GM12878 (cell line): ENCODE data around the gene RIIAD1. TPM values are rescaled to one million over a fixed set of nuclear protein-coding genes. Genes with fewer than 3 reads are reported as not detected.

Experiments
- ATAC-seq: fragments of 200-7000 bp; cut with Tn5 transposase; 3 replicates; pipeline ENCODE4 v1.9.1; 2020; ENCODE audit warnings: mild to moderate bottlenecking, moderate library complexity
- BruUV-seq: library from RNA; stranded (reverse); fragments of 400-500 nt; replicated peaks from 2 replicates; lab custom pipeline; 2021; lab: Mats Ljungman, UMichigan
- CTCF ChIA-PET: fragments of 300-600 bp; sonication (Branson Sonifier 250); formaldehyde crosslinking; extraction: SDS; loops from one replicate; lab custom pipeline; 2021; ENCODE audit warnings: inconsistent platforms; lab: Yijun Ruan, JAX
- POLR2A ChIA-PET: fragments of 350-600 bp; formaldehyde crosslinking; extraction: SDS; loops from one replicate; lab custom pipeline; 2021; ENCODE audit warnings: inconsistent platforms; lab: Charles Lee
- RAD21 ChIA-PET: fragments of 300-600 bp; sonication (Branson Sonifier 250); formaldehyde crosslinking; loops from one replicate; lab custom pipeline; 2023; ENCODE audit warnings: antibody characterized with exemption; ENCODE audit not compliant: unreplicated experiment; lab: Charles Lee
- SMC1A ChIA-PET: fragments of 300-600 bp; sonication (Branson Sonifier 250); formaldehyde crosslinking; loops from one replicate; lab custom pipeline; 2023; ENCODE audit not compliant: unreplicated experiment, uncharacterized antibody; lab: Charles Lee
- DNase-seq: peaks from one replicate; pipeline ENCODE4 v3.0.0-alpha.2; 2011; ENCODE audit warnings: low read depth, low spot score
- FAIRE-seq: peaks from 3 replicates; lab custom pipeline; 2011; peaks lifted over from hg19 to GRCh38; lab: Jason Lieb, UNC
- H2AFZ ChIP-seq: 2 replicates; pipeline ENCODE4 v1.6.0; 2011; ENCODE audit warnings: low read depth, low read length, control low read depth; ENCODE audit not compliant: control insufficient read depth
- H3K27ac ChIP-seq: 2 replicates; pipeline ENCODE4 v1.5.1; 2011; ENCODE audit warnings: control low read depth; ENCODE audit not compliant: control insufficient read depth, insufficient read depth
- H3K27me3 ChIP-seq, 2 experiments: replicated peaks in 1 of 2; 2 replicates each; pipeline versions ENCODE4 v1.6.0 to v1.6.1; 2011; ENCODE audit warnings: low read length in 1 of 2; ENCODE audit not compliant: control insufficient read depth in 2 of 2, insufficient read depth in 2 of 2
- H3K36me3 ChIP-seq, 2 experiments: 2 replicates each; pipeline ENCODE4 v1.5.1; 2011; ENCODE audit warnings: low read length in 1 of 2; ENCODE audit not compliant: control insufficient read depth in 2 of 2, insufficient read depth in 2 of 2
- H3K4me1 ChIP-seq: 2 replicates; pipeline ENCODE4 v1.6.1; 2011; ENCODE audit warnings: mild to moderate bottlenecking, low read length, moderate library complexity, mixed read lengths; ENCODE audit not compliant: control insufficient read depth, insufficient read depth
- H3K4me2 ChIP-seq: 2 replicates; pipeline ENCODE4 v1.6.0; 2011; ENCODE audit warnings: control low read depth; ENCODE audit not compliant: control insufficient read depth, insufficient read depth
- H3K4me3 ChIP-seq: fragments of 200-600 bp; sonication (generic); 2 replicates; pipeline ENCODE4 v1.5.1; 2016
- H3K79me2 ChIP-seq: 2 replicates; pipeline ENCODE4 v1.6.0; 2011; ENCODE audit warnings: low read length; ENCODE audit not compliant: control insufficient read depth, insufficient read depth
- H3K9ac ChIP-seq: 2 replicates; pipeline ENCODE4 v1.8.0; 2011; ENCODE audit warnings: low read length, control low read depth, mixed read lengths; ENCODE audit not compliant: control insufficient read depth, insufficient read depth
- H3K9me3 ChIP-seq: replicated peaks from 3 replicates; pipeline ENCODE4 v1.5.1; 2011; ENCODE audit warnings: mild to moderate bottlenecking, low read length; ENCODE audit not compliant: control insufficient read depth, insufficient read depth
- H4K20me1 ChIP-seq: 2 replicates; pipeline ENCODE4 v1.6.0; 2011; ENCODE audit not compliant: control insufficient read depth, insufficient read depth
- ASH2L ChIP-seq: fragments of 300-600, 200-600 bp; sonication (generic); IDR thresholded peaks from 2 replicates; pipeline ENCODE4 v1.6.1; 2017; ENCODE audit warnings: low read depth, mild to moderate bottlenecking, borderline replicate concordance
- EZH2 ChIP-seq: IDR thresholded peaks from 2 replicates; pipeline ENCODE4 v1.6.1; 2012; ENCODE audit warnings: low read depth, mild to moderate bottlenecking, control low read depth, inconsistent platforms, low read length, borderline replicate concordance; ENCODE audit not compliant: control insufficient read depth
- IRF5 ChIP-seq: fragments of 450-650 bp; IDR thresholded peaks from 2 replicates; pipeline ENCODE4 v1.6.1; 2017; ENCODE audit warnings: borderline replicate concordance
- NRF1 ChIP-seq: conservative IDR thresholded peaks from 2 replicates; pipeline ENCODE4 v1.6.1; 2011; ENCODE audit warnings: mild to moderate bottlenecking, low read depth, low read length, improper control_type of control experiment
- POU2F2 ChIP-seq: IDR thresholded peaks from 3 replicates; pipeline ENCODE4 v1.6.1; 2011; ENCODE audit warnings: low read depth, mild to moderate bottlenecking, low read length, borderline replicate concordance
- ZNF622 ChIP-seq: fragments of 450-650 bp; IDR thresholded peaks from 2 replicates; pipeline ENCODE4 v1.6.1; 2017; ENCODE audit warnings: mild to moderate bottlenecking, inconsistent platforms
- WGBS: methylation state at CpG from one replicate; pipeline ENCODE4 v1.1.6; 2016; ENCODE audit warnings: low lambda C conversion rate; ENCODE audit not compliant: insufficient replicate concordance, insufficient coverage; ENCODE audit errors: missing lambda C conversion rate; 5-methylcytosine and 5-hydroxymethylcytosine counted together
- in situ Hi-C: fragments of 300-500 bp; cut with MboI; formaldehyde crosslinking; loops from 9 replicates; pipeline ENCODE4 v1.14.3; 2018; ENCODE audit warnings: mixed read lengths
- intact Hi-C: fragments of 100-400 bp; cut with micrococcal nuclease; formaldehyde crosslinking; loops from one replicate; pipeline ENCODE4 v1.14.2; 2022; ENCODE audit not compliant: unreplicated experiment
- polyA plus RNA-seq, 11 experiments: library from polyadenylated mRNA; depleted of rRNA in 4 of 11; unstranded in 6 of 11; stranded (reverse) in 5 of 11; fragments of >200 nt; fragmentation: Nextera tagmentation in 4 of 11; fragmentation: Illumina TruSeq in 1 of 11; extraction: Ambion mirVana in 4 of 11; extraction: Trizol in 1 of 11; gene quantifications; 1 replicate in 1 of 11; 2 replicates in 10 of 11; pipeline versions ENCODE4 v1.2.1 to v1.2.3, GENCODE V29; 2011 to 2016; ENCODE audit warnings: inconsistent platforms in 2 of 11, missing spikeins in 2 of 11, low read depth in 1 of 11
- total RNA-seq, 4 experiments: library from RNA; depleted of rRNA in 3 of 4; stranded (reverse); fragments of >200 nt in 3 of 4; fragmentation: Illumina TruSeq in 1 of 4; extraction: Trizol in 1 of 4; gene quantifications; 2 replicates each; pipeline versions ENCODE4 v1.2.1 to v1.2.3, GENCODE V29; 2013 to 2021
- TF ChIP-seq, protein P1 (sequence below): IDR thresholded peaks from 2 replicates; pipeline ENCODE4 v1.6.1; 2012; ENCODE audit warnings: mild to moderate bottlenecking, low read depth, low read length

The RIIAD1 gene
- total and polyA plus RNA-seq, 10 of the 15 experiments (the other 5 are each of a cell fraction or from before 2014, with no cell fraction given) = not detected

- BruUV-seq = no TSS peak
- CTCF ChIA-PET = no interaction called here
- H3K27me3 ChIP-seq = peaks cover 0 to 9% of the 10 kb centered on the region in 2 experiments; a peak in 2 of 4 replicates
- no peaks in the 10 kb centered on the region for H3K9me3 ChIP-seq
- H2AFZ ChIP-seq = no peak overlapping the region
- no peak overlapping the region for H3K4me3 ChIP-seq
- DNase-seq (no peak), ATAC-seq (no peak), FAIRE-seq (no peak)
- intact Hi-C loops (loop anchor here (10.0 kb wide), 1 partner anchor 120 kb away; the partner anchor contains the start of genes C2CD4D and RORC), in situ Hi-C loops (no loop called here)
- no peaks in the 10 kb centered on the region for H3K36me3 ChIP-seq
- RAD21 ChIA-PET = no interaction called here
- peaks cover 2% of the 10 kb centered on the region for H3K4me1 ChIP-seq
- POLR2A ChIA-PET = no interaction called here
- H3K79me2 ChIP-seq = no peaks in the 10 kb centered on the region
- SMC1A ChIA-PET = interaction anchor here (0.8 to 1.2 kb wide), 3 partner anchors 16 to 20 kb away, joined by 3 read pairs; no protein-coding TSS in a partner anchor
- no peaks in the 10 kb centered on the region for H4K20me1 ChIP-seq
- WGBS = 39% methylated on average over 9 of the region's 10 CpGs
- H3K4me2 ChIP-seq = no peak overlapping the region
- H3K27ac ChIP-seq = no peak overlapping the region
- no peak for TF ChIP-seq POU2F2
- no peak for TF ChIP-seq NRF1
- TF ChIP-seq, protein P1, sequence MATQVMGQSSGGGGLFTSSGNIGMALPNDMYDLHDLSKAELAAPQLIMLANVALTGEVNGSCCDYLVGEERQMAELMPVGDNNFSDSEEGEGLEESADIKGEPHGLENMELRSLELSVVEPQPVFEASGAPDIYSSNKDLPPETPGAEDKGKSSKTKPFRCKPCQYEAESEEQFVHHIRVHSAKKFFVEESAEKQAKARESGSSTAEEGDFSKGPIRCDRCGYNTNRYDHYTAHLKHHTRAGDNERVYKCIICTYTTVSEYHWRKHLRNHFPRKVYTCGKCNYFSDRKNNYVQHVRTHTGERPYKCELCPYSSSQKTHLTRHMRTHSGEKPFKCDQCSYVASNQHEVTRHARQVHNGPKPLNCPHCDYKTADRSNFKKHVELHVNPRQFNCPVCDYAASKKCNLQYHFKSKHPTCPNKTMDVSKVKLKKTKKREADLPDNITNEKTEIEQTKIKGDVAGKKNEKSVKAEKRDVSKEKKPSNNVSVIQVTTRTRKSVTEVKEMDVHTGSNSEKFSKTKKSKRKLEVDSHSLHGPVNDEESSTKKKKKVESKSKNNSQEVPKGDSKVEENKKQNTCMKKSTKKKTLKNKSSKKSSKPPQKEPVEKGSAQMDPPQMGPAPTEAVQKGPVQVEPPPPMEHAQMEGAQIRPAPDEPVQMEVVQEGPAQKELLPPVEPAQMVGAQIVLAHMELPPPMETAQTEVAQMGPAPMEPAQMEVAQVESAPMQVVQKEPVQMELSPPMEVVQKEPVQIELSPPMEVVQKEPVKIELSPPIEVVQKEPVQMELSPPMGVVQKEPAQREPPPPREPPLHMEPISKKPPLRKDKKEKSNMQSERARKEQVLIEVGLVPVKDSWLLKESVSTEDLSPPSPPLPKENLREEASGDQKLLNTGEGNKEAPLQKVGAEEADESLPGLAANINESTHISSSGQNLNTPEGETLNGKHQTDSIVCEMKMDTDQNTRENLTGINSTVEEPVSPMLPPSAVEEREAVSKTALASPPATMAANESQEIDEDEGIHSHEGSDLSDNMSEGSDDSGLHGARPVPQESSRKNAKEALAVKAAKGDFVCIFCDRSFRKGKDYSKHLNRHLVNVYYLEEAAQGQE = peak; percentile 45; the same call in 1 of the 2 replicates
- TF ChIP-seq ASH2L = no peak
- TF ChIP-seq ZNF622 = no peak
- TF ChIP-seq IRF5 = no peak
- no peak for TF ChIP-seq EZH2
- H3K9ac ChIP-seq = no peak overlapping the region
Observed at GRCh38 chr1:151714820-151715725, 6.2 kb upstream of the RIIAD1 start.
